HEK293 (cell line): Measurements from ENCODE around the gene HAND1.

Experiments
- CTCF ChIP-seq: fragments of 450-650 bp; formaldehyde crosslinking; IDR thresholded peaks from 2 replicates; pipeline ENCODE4 v1.5.1; 2016; ENCODE audit warnings: missing biosample characterization, missing genetic modification characterization
- OVOL3 ChIP-seq: fragments of 450-650 bp; formaldehyde crosslinking; IDR thresholded peaks from 2 replicates; pipeline ENCODE4 v1.5.1; 2016; ENCODE audit warnings: missing biosample characterization, missing genetic modification characterization
- ZNF10 ChIP-seq: fragments of 450-650 bp; formaldehyde crosslinking; IDR thresholded peaks from 2 replicates; pipeline ENCODE4 v1.5.1; 2017; ENCODE audit warnings: missing biosample characterization, missing genetic modification characterization
- ZNF146 ChIP-seq: fragments of 450-650 bp; formaldehyde crosslinking; IDR thresholded peaks from 2 replicates; pipeline ENCODE4 v1.5.1; 2016; ENCODE audit warnings: missing biosample characterization, missing genetic modification characterization
- ZNF529 ChIP-seq: fragments of 450-650 bp; formaldehyde crosslinking; IDR thresholded peaks from 2 replicates; pipeline ENCODE4 v1.5.1; 2017; ENCODE audit warnings: missing genetic modification characterization, missing biosample characterization; ENCODE audit not compliant: insufficient replicate concordance

- no peak for TF ChIP-seq CTCF (tag by site-specific recombination)
- no peak for TF ChIP-seq ZNF529 (tag by site-specific recombination)
- TF ChIP-seq ZNF10: no peak
- no peak for TF ChIP-seq ZNF146 (tag by site-specific recombination)
- TF ChIP-seq OVOL3 (tag by site-specific recombination): no peak
Observed at GRCh38 chr5:154481584-154482381, 3.8 kb upstream of the HAND1 start.
